G401 (cell line): Measurements from ENCODE around the gene SLIT3. TPM values are rescaled to one million over a fixed set of nuclear protein-coding genes. Genes with fewer than 3 reads are reported as not detected.
A peak's percentile ranks its signal among the peaks of the same experiment; 100 is the strongest.
"Not testable (repeated sequence)": the region's sequence is repeated elsewhere in the genome, so short reads cannot be mapped to it uniquely, and the experiment has no call there.

Experiments used
- DNase-seq: peaks from one replicate; pipeline ENCODE4 v3.0.0-alpha.2; 2015; ENCODE audit warnings: low spot score
- in situ Hi-C: cut with HindIII; loops from 2 replicates; pipeline ENCODE4 v1.10.0; 2016; ENCODE audit warnings: low sequenced_read_pairs, mixed read lengths
- total RNA-seq: library from RNA; depleted of rRNA; stranded (reverse); fragments of >200 nt; shearing (Covaris generic); gene quantifications from 2 replicates; pipeline ENCODE4 v1.2.3, GENCODE V29; 2014

SLIT3 gene
- total RNA-seq, 1 experiment from 2014 or later, result 0.03 TPM

DNA sequence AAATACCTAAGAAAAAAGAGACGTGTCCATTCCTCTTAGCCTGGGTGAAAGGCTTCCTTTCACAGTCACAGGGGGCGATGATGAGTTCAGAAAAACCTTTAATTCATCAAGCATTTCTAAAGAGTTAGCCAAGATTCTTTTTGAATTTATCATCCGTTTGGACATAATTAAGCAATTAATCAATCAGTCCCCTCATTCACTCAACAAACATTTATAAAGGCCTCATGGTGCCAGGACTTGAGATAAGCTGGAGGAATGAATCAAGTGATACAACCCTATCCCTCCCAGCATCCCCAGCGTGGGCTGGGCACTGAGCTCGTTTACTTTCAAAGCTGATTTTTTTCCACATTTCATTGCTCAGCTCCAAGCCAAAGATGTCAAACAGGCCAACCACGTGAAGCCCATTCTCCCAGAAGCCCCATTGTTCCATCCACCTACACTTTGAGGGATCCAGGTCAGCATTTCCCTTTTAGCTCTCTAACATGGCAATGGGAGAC, 140.5 kb downstream of the SLIT3 start:
- in situ Hi-C loops, result no loop called here
- DNase-seq, result no peak

DNA sequence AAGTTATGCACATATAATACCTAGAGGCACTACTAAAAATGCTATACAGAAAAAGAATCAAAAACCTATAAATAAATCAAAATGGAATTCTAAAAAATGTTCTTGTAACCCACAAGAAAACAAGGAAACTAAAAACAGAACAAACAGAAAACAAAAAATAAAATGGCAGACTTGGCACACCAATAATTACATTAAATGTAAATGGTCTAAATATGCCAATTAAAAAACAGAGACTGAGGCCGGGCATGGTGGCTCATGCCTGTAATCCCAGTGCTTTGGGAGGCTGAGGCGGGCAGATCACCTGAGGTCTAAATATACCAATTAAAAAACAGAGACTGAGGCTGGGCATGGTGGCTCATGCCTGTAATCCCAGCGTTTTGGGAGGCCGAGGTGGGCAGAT, 142.2 kb downstream of the SLIT3 start:
- DNase-seq, result no peak
- in situ Hi-C loops, result no loop called here

DNA sequence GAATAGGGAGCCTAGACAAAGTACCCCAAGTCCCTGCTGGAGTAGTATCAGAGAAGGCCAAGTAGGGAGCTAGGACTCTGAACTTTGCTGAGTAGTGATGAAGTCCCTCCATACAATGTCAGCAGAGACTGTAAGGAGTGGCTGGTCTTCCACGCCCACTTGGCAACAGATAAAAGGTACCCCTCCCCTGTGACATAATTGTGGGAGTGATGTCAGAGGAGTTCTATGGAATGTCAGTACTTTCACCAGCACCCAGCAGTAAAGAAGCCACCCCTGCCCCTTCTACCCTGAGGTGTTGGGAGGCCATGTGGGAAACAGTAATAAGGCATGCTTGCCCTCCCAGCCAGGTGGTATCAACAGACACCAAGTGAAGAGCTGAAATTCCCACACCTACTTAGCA, 143.9 kb downstream of the SLIT3 start:
- in situ Hi-C loops, result no loop called here
- DNase-seq, result no peak

DNA sequence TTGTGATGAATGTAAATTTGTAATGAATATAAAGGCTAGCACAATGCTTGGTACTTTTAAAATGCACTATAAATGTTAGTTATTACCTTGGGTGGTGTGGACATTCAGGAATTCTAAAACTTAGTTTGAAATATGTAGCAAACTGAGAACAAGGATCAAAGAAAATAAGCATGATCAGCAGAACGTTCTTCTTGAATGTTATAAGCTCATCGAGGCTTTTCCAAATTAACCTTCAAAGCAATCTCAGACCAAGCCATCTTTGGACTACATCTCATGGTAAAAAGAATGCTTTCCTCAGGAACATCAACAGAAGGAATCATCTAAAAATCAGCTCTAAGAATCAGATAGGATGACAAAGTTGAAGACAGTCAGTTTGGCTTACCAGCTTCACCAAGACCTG, 146.3 kb downstream of the SLIT3 start:
- in situ Hi-C loops, result no loop called here
- DNase-seq, result no peak

DNA sequence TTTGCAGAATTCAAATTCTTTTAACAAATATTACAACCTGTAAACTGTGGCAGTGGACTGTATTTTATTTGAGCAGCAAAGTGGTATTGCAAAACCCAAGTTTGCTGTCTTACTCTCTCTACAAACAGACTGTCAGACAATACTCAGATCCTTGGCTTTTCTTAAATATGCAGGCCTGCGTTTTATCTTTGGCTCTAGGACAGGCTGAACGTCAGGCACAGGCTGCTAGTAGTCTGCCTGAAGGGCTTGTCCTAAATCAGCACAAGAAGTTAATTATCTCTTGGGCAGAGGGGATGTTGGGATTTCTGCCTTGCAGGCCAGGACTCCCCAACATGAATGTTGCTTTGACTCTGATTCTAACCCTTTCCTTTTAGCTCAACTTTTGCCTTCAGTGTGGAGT, 147.5 kb downstream of the SLIT3 start:
- in situ Hi-C loops, result no loop called here
- DNase-seq, result no peak

DNA sequence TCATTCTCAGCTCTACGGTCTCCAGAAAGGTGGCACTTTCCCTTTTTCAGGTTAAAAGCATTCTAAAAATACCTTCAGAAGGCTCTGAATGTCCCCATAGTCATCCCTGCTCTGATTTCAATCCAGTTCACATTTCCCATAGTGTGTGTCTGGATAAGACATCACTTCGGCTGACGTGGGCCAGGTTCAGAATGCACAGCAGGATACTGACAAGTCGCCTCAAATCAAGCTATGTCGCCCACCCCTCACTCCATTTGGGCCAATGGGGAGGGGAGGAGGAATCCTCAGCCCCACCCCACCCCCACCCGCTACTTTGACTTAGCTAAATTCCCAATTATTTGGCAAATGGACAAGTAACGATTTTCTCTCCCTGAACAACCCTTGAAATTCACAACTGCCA, 148.0 kb downstream of the SLIT3 start:
- DNase-seq, result no peak
- in situ Hi-C loops, result no loop called here

DNA sequence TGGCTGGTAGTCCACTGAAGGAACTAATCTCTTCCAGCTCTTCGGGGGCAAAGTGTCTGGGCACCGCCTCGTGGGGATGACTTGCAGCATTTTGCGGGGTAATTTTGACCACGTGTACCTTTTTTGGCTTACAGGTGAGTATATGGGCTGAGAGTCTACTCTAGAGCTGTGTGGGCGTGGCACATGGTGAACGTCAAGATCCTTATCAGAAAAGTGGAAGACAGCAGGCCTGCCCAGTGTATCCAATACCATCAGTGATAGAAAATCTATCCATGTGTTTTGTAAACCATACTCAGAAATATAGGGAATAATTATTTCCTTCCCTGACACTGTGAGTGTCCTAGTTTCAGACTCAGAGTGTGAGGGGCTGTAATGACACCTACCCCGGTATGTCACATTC, 148.5 kb downstream of the SLIT3 start:
- in situ Hi-C loops, result no loop called here

DNA sequence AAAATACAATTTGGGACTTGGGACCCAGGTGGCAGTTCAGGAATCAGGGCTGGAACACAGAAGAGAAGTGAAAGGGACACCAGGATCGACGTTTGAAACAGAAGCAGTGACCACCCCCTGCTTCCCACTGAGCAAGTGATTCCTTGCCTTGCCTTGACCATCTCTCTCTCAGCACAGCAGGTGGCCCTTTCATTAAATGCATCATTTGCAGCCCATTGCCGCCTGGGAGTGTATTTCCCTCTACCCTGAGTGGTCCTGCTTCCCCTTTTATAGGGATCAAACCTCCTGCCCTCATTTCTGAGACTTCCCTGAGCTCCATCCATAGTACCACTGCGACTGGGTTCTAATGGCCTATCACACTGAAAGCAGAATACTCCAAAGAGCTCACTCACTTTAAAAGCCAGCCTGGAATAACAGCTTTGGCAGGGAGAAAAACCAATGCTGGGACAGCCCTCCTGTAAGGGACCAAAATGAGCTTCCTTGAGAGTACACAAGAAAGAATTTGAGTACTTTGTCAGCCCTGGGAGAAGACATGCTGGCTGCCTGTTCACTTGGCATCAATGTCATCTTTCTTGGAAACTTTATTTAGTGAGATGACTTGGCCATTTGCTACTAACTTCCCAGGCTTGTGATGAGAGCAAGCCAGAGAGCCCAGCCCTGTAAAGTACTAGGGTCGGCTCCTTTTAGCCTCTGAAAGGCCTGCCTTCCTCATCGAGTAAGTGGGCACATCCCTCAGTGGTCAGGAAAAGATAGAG, 149.7 kb downstream of the SLIT3 start:
- no peak for DNase-seq
- in situ Hi-C loops, result no loop called here

More for the DNA sequence above, 148.5 kb downstream of the SLIT3 start:
- DNase-seq, result no peak

DNA sequence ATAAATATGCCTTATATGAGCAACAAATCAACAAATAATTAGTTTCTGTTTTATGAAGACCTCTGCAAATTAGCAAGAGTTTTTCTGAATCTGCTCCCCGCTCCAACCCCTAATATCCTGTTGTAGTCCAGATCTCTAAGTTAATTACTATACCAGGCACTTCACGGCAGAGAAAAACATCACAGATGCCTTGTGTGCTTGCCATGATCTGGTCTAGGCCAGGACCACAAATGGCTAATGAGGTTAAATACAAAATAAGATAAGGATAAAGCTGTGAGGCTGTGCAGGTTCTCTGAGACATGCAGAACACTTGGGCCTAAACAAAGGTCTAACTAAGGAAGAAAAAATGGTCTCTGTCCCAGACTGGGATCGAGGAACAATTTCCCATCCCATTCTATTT, 150.8 kb downstream of the SLIT3 start:
- in situ Hi-C loops, result no loop called here
- DNase-seq, result no peak

DNA sequence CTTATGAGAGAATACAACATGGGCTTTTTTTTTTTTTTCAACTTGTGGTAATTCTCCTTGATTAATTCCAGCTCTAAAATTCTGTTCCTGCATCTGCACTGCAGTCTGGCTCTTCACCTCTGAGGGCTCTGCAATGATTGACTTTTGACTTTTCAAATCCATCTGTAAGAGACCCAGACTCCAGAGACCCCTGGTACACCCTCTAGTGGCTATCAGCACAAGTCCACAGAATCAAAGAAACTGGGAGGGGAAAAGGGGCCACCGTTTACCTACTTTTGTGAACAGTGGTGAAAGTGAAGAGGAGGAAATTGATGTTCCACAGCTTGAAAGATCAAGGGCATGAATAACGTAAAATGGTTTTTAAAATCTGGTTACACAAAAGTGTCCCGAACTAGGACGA, 151.6 kb downstream of the SLIT3 start:
- no peak for DNase-seq
- in situ Hi-C loops, result no loop called here

DNA sequence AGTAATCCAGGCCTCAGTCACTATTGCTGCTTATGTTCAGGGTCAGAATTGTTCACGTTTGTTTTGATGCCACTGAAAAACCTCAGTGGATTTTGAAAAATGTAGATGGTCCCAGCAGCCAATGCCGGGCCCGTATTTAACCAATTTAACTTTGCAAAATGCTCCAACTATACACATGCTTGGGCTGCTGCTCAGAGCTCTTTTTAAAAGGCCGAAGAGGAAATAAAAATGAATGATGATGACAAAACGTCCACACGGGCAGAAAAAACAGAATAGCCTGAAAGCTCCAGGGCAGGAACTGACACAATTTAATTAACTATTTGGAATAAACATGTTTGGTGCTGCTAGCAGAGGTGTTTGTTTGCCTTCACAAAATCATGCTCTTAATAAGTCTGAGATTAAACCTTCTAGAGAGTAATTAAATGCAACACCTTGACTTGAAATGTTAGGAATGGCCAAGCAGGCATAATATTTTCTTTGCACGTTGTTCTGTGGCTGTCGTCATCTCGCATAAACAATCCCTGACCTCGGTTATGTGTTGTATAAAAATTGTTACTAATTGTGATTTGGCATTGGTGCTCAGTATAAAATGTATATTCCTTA, 152.7 kb downstream of the SLIT3 start:
- DNase-seq, result no peak
- in situ Hi-C loops, result no loop called here

DNA sequence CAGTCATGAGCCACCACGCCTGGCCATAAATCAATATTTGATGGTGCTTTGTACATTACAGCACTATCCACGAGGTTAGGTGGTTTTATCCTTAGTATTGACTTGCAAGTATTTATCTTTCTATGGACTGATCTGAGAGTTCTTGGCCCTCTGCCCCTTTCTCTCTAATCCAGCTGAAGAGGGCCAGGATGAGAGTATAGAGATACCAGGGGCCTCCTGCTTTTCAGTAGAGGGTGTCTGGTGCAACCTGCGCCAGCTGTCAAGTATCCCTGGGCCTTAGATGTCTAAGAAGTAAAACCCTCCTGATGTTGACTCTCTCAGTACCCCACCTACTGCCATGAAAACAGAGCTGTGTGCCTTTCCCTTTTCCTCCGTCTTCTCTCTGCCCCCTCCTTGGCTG, 153.4 kb downstream of the SLIT3 start:
- DNase-seq, result no peak
- in situ Hi-C loops, result no loop called here

DNA sequence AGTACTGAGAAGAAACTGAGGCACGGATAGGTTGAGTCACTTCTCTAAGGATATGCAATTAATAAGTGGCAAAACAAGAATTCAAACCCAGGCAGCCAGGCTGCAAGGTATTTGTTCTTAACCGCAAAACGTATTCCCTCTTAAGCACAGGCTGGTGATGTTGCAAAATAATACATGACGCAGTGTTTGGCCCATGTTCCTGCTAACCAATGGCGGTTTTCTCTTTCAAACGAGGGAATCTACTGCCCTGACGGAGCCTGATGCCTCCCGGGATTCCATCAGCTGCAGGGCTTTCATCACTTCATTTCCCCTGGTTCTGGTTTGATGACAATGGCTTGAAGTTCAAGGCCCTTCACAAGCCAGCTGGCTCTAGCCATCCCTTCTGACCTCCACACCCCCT, 154.8 kb downstream of the SLIT3 start:
- no peak for DNase-seq
- in situ Hi-C loops, result no loop called here

DNA sequence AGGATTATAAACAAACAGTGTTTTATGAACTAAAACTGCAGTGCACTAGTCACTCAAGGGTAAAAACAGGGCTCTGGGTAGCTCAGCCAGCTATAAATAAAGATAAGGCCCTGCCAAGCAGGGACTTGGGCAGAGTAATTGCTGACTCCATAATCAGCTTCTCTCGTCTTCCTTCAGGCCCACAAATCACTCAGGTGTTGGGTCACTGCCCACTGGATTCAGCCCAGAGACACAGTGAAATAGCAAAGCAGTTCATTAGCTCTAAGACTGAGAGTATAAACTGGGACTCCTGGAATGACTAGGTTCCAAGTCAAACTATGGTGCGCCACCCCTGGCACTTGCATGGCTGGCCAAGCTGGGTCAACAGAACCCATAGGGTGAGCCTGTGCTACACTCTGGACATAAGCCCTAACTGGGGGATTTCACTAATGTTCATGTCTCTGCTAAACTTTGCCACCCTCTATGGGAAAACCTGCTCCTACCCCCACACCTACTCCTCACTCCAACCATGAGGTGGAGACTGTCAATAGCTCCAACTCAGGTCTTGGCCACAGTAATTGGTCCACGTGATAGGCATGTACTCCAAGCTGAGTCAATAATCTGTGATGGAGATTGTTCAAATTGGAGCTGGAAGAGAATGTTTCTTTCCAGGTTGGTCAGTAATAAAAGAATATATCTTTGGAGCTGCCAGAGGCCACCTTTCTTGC, 158.5 kb downstream of the SLIT3 start:
- in situ Hi-C loops, result no loop called here
- peak; percentile 87 for DNase-seq

DNA sequence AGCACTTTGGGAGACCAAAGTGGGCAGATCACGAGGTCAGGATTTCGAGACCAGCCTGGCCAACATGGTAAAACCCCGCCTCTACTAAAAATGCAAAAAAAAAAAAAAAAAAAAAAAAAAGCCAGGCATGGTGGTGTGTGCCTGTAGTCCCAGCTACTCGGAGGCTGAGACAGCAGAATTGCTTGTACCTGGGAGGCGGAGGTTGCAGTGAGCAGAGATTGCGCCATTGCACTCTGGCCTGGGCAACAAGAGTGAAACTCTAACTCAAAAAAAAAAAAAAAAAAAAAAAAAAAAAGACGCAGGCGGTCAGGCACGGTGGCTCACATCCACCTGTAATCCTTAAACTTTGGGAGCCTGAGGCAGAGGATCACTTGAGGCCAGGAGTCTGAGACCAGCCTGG, 160.7 kb downstream of the SLIT3 start:
- DNase-seq, in situ Hi-C loops: not testable (repeated sequence)

DNA sequence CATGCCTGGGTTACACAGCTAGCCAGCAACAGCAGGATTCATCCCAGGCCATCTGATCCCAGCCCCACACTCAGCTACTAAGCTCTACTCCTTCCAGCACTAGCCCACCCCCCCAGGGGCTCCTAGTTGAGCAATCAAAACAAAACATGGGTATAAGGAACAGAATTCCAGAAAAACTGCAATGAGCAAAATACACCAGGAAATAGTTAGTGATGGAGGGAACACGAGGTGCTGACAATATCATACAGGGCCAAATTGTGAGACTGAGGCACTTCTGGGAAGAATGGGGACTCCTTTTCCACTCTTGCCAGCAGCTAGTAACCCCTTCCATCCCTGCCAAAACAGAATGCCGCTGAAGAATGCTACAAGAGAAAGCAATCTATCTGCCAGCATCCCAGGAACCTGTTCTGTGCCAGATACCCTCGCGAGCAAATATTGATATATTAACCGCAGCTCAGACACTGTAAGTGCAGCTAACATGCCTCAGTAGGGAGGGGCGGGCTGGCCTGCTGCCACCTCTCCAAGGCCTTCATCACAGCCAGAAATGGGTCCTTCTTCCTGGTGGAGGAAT, 161.4 kb downstream of the SLIT3 start:
- no peak for DNase-seq
- in situ Hi-C loops, result no loop called here

DNA sequence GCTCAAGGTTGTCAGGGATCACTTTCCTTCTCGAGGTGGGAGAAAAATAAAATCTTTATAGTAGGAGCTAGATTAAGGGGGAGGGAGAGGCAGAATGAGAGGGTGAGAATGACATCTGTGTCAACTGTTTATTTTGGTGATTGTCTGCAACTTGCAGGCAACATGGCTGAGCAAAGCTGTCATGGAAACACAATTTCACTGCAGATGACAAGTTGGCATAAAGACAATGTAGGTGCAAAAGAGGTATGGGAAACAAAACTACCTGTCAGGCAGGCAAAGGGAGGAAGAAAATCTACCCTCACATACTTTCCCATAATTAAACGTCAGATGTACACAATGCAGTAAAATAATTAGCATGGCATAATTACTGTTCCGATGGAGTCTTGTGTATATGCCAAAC, 167.4 kb downstream of the SLIT3 start:
- peak; percentile 37 for DNase-seq
- in situ Hi-C loops, result no loop called here

DNA sequence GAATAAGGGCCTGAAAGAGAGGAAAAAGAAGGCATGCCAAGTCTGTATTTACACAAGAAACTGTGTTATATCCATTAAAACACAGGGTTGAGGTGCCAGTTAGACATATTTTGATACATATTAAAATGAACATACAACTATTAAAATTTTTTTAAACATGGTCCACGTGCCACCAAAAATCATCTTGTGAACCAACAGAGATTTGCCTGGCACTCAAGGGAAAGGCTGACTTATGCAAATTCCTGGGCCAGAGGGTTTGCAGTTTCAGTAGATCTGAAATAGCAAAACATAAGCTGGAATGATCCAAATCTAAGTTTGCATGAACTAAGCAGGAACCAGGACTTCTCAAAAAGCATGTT, 168.7 kb downstream of the SLIT3 start:
- no peak for DNase-seq
- in situ Hi-C loops, result no loop called here

DNA sequence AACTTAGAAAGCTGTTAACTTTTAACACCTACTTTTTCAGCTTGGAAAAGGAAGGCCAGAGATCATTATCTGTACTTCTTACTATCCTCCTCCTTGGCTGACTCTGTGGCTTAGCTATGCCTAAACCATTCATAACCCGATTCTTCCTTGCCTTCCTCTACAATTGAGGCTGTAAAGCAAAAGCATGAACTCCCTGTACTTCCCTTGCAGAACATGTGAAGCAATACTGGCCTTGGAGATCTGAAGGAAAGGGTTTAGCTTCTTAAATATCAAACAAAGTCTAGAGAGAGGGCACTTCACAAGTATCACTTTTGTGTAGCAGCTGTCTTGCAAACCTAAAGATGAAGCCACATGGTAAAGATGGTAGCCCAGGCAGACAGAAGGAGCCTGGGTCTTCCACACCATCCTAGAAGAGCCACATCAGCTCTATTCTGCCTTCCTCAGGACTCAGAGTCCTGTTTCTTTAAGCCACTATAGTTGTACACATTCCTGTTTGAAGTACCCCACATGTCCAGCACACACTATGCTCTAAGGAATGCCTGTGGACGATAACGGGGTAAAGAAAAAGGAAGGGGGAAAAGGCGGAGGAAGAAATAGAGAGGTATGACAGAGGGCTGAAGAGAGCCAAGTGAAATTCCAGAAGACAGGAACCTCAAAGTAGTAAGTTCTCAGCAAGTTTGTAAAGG, 169.2 kb downstream of the SLIT3 start:
- no peak for DNase-seq
- in situ Hi-C loops, result no loop called here

DNA sequence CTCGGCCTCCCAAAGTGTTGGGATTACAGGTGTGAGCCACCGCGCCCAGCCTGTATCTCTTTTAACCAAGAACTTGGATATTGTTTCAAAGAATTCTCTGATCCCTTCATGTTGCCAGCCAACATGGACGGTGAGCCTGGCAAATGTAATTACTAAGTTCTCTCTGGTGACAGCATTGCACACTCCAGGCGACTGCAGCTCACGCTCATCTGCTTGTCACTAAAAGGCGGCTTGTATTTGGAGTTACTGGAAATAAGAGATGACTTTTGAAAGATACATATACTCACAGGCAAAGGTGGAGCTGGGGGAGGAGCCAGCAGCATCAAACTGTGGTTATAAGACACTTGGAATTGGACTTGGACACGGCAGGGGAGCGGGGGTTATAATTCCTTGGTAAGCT, 172.3 kb downstream of the SLIT3 start:
- in situ Hi-C loops, result no loop called here
- no peak for DNase-seq
